Kidney epithelial cell (primary cell): ENCODE measurements around the gene PROK1. TPM values are rescaled to one million over a fixed set of nuclear protein-coding genes. Genes with fewer than 3 reads are reported as not detected.

Source experiments
- DNase-seq: peaks from one replicate; pipeline ENCODE4 v3.0.0-alpha.2; 2010; ENCODE audit warnings: low read depth
- H3K27me3 ChIP-seq: 2 replicates; pipeline ENCODE4 v1.6.0; 2011; ENCODE audit warnings: low read length; ENCODE audit not compliant: control insufficient read depth, insufficient read depth
- H3K36me3 ChIP-seq: 2 replicates; pipeline ENCODE4 v1.5.1; 2011; ENCODE audit warnings: low read length; ENCODE audit not compliant: control insufficient read depth, insufficient read depth
- H3K4me3 ChIP-seq: 2 replicates; pipeline ENCODE4 v1.5.1; 2011; ENCODE audit warnings: low read depth, mild to moderate bottlenecking, control low read depth, low read length
- total RNA-seq: library from RNA; depleted of rRNA; stranded (reverse); fragments of >200 nt; gene quantifications from 2 replicates; pipeline ENCODE4 v1.2.3, GENCODE V29; 2015
- TF ChIP-seq, protein P1 (sequence below): IDR thresholded peaks from 2 replicates; pipeline ENCODE4 v1.5.1; 2011; ENCODE audit warnings: mild to moderate bottlenecking, moderate library complexity, low read length, control low read depth, inconsistent platforms; ENCODE audit not compliant: insufficient read depth, poor library complexity, severe bottlenecking

Gene PROK1
- total RNA-seq, 1 donor from 2014 or later = not detected

DNA sequence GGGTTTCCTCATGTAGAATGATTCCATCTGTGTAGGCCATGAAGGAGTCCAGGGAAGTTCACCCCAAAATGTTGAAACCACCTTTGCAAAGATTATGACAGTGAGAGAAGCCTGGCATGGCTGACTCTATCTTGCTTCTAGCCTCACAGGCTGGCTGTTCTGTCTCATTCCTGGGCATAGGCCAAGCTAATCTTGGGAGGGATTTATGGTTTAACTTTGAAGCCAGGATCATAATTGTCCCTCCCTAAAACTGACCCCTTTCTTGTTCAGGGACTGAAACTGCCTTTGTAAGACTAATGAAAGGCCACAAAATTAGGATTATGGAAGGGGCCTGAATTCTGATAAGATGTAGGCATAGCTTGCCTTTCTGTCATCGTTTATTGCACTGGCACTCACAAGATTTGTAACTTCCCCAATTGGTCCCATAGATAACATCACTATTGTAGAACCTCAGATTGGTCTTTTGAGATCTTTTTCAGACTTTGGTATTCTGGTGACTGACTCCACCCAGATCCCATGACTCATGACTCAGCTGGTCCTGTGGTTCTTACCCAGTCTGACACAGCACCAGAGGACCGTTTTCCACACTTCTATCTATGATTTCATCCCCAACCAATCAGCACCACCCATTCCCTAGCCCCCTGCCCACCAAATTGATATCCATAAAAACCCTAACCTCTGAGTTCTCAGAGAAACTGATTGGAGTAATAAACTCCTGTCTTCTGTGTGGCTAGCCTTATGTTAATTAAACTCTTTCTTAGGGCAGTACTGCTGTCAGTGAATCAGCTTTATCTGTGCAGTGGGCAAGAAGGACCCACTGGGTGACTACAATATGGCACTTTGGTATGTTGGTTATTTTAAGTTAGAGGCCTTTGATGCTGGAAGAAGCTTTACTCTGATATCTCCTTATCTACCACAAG lies 29.8 kb upstream of the PROK1 start:
- no peak overlapping the region for H3K4me3 ChIP-seq
- TF ChIP-seq, protein P1, sequence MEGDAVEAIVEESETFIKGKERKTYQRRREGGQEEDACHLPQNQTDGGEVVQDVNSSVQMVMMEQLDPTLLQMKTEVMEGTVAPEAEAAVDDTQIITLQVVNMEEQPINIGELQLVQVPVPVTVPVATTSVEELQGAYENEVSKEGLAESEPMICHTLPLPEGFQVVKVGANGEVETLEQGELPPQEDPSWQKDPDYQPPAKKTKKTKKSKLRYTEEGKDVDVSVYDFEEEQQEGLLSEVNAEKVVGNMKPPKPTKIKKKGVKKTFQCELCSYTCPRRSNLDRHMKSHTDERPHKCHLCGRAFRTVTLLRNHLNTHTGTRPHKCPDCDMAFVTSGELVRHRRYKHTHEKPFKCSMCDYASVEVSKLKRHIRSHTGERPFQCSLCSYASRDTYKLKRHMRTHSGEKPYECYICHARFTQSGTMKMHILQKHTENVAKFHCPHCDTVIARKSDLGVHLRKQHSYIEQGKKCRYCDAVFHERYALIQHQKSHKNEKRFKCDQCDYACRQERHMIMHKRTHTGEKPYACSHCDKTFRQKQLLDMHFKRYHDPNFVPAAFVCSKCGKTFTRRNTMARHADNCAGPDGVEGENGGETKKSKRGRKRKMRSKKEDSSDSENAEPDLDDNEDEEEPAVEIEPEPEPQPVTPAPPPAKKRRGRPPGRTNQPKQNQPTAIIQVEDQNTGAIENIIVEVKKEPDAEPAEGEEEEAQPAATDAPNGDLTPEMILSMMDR = no peak
- no peaks in the 10 kb centered on the region for H3K36me3 ChIP-seq
- peak; percentile 19 for DNase-seq
- H3K27me3 ChIP-seq = peaks cover 5% of the 10 kb centered on the region

DNA sequence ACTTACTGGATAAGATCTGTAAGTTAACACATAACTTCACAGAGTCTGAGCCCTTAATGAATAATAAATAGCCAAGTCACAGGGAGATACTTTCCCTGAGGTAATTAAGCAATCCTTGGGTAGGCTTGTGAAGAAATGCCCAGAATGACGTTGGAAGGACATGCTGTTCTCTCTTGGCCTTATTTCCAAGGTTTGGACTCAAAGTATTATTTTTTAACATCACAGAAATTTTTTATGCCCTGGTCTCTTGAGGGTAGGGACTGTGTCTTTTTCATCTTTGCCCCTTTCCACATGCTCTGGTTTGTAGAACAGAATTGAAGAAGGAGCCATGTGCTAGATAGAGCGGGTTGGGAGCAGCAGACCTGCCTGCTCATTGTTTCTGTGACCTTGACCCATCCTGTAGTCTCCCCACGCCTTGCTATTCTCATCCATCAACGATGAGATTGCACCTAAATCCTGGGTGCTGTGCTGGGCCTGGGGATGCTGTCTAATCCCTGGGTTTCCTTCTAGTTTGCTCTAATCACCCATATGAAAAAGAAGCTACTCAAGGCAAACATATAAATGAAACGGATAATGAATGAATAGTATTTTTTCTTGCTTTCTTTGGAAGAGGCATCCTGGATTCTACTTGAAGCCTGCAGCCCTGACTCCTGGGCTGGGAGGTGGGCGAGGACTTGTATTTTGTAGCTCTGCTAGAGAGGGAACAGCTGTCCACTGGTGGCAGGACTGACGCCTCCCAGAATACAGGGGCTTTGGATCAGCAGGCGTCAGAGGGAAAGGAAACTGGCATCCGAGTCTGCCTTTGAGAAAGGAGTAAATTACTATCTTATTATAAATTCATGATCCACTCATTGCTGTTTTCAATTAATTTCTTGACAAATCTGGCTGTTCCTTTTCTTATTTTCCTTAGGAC lies 26.0 kb upstream of the PROK1 start:
- no peaks in the 10 kb centered on the region for H3K36me3 ChIP-seq
- peaks cover 5% of the 10 kb centered on the region for H3K27me3 ChIP-seq
- no peak overlapping the region for H3K4me3 ChIP-seq
- TF ChIP-seq, protein P1 = no peak
- DNase-seq = no peak

DNA sequence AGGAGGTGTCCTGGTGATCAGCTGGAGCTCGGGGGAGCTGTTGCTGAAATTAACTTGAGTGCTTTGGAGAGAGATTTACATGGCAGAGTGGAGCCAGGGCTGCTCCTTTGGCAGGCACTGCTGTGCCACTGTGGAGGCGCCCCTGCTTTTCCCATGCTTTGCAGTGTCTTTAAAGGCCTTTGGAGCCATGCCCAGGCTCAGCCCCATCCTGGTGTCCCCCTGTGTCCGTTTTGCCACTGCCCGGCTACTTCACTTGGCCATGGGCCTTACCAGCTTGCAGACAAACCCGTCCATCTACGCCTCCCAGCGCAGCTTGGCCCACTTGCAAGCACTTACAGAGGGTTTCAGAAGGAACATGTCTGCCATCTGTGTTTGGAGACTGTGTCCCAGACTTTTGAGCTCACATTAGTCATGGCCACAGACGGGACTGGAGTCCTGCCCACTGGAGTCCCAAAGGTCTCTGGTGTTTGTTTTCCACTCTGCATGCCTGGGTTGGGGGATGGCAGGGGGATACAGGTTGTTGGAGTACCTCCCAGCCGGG lies 25.3 kb upstream of the PROK1 start:
- TF ChIP-seq, protein P1 = no peak

DNA sequence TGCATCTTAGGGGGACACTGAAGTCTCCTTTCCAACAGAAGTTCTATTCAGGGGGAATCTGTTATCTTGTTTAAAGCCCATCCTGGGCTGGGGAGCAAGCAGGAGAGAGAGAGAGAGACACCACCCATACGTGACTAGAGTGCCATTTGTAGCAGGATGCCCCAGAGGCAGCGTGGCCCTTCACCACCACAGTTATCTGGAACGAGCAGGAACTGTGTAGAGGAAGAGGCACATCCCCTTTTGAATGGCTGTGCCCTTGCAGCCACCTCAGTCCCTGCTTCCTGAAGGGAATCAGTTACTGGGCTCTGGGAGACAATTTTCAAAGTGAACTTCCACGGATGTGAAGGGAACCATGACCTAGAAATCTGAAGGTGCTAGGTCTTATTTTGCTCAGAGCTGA lies 24.1 kb upstream of the PROK1 start:
- TF ChIP-seq, protein P1 = no peak
- no peak for DNase-seq
- H3K4me3 ChIP-seq = no peak overlapping the region
- H3K27me3 ChIP-seq = peaks cover 14% of the 10 kb centered on the region
- H3K36me3 ChIP-seq = no peaks in the 10 kb centered on the region

More for the DNA sequence above, 25.3 kb upstream of the PROK1 start:
- H3K36me3 ChIP-seq = no peaks in the 10 kb centered on the region
- no peak for DNase-seq
- no peak overlapping the region for H3K4me3 ChIP-seq
- H3K27me3 ChIP-seq = peaks cover 6% of the 10 kb centered on the region

DNA sequence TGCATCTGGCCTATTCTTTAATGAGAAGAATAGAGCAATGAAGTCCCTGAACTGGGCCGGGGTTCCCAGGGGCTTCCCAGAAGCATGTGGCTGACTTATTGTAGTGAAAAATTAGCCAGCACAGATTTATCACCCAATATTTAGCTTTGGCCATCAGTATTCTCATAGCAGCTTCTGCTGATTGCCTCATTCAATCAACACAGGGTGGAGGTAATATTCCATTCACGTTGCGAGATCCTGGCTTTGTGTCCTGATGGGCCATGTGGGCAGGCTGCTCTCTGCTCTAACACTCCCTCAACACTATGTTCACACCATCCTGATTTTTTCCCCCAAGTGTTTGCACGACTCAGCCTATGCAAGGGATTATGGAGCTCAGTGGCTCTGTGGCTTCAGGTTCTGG lies 22.0 kb upstream of the PROK1 start:
- H3K27me3 ChIP-seq = peaks cover 14% of the 10 kb centered on the region
- no peak overlapping the region for H3K4me3 ChIP-seq
- TF ChIP-seq, protein P1 = no peak
- no peak for DNase-seq
- H3K36me3 ChIP-seq = no peaks in the 10 kb centered on the region
